C4-2B (cell line): ENCODE results near the gene SGSM2.

Experiments
- H3K27ac ChIP-seq: fragments of 450-650 bp; 2 replicates; pipeline ENCODE4 v1.5.1; 2017
- CTCF ChIP-seq: fragments of 450-650 bp; conservative IDR thresholded peaks from 2 replicates; pipeline ENCODE4 v1.5.1; 2017; ENCODE audit warnings: mild to moderate bottlenecking
- ZFX ChIP-seq: fragments of 450-650 bp; IDR thresholded peaks from 2 replicates; pipeline ENCODE4 v1.6.1; 2017

SGSM2 gene

GRCh38 chr17:2337544-2338314 lies 428 bp downstream of the SGSM2 start:
- no peak for TF ChIP-seq ZFX
- no peak for TF ChIP-seq CTCF
- H3K27ac ChIP-seq, result peak overlapping the region; percentile 92

GRCh38 chr17:2338315-2338657 lies 985 bp downstream of the SGSM2 start:
- TF ChIP-seq CTCF (no peak), ZFX (no peak)
- H3K27ac ChIP-seq, result peak overlapping the region; percentile 92

GRCh38 chr17:2343421-2343820 lies 6.1 kb downstream of the SGSM2 start:
- H3K27ac ChIP-seq, result no peak overlapping the region
- TF ChIP-seq ZFX, result no peak
- TF ChIP-seq CTCF, result no peak

- TF ChIP-seq CTCF (no peak), ZFX (no peak)
These were observed 7.2 kb downstream of the SGSM2 start for GRCh38 chr17:2344528-2344927.

GRCh38 chr17:2346475-2346874 lies 9.2 kb downstream of the SGSM2 start:
- TF ChIP-seq CTCF, result no peak
- TF ChIP-seq ZFX, result no peak
- H3K27ac ChIP-seq, result peak overlapping the region; percentile 86

More at GRCh38 chr17:2344528-2344927, 7.2 kb downstream of the SGSM2 start:
- H3K27ac ChIP-seq, result no peak overlapping the region; the same call in 1 of the 2 replicates

GRCh38 chr17:2347805-2348685 lies 10.7 kb downstream of the SGSM2 start:
- no peak for TF ChIP-seq ZFX
- H3K27ac ChIP-seq, result peak overlapping the region; percentile 86

- no peak overlapping the region for H3K27ac ChIP-seq
- TF ChIP-seq CTCF, result no peak
- no peak for TF ChIP-seq ZFX
These were observed 14.0 kb downstream of the SGSM2 start for GRCh38 chr17:2351269-2351668.
